SW480 (cell line): ENCODE measurements around the gene DAB1.

ENCODE experiments used
- DNase-seq: peaks from one replicate; pipeline ENCODE4 v3.0.0-alpha.2; 2016; ENCODE audit warnings: low spot score

The DAB1 gene

DNA sequence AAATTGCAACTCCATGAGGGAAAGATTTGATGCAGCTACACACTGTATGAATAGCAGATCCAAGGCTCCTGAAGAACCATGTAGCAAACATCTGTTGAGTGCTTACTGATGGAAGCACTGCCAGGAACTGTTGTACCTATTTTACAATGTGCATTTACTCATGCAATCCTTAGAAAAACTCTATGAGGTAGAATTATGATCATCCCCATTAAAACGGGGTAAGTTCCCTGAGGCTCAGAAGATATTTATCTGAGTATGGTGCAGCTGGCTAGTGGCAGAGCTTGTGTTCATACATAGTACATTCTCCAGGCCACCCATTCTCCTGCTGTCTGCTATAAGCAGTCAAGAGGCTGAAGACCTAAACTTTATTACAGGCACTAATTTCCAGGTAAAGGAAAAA is 403.6 kb downstream of the DAB1 start:
- DNase-seq = no peak

DNA sequence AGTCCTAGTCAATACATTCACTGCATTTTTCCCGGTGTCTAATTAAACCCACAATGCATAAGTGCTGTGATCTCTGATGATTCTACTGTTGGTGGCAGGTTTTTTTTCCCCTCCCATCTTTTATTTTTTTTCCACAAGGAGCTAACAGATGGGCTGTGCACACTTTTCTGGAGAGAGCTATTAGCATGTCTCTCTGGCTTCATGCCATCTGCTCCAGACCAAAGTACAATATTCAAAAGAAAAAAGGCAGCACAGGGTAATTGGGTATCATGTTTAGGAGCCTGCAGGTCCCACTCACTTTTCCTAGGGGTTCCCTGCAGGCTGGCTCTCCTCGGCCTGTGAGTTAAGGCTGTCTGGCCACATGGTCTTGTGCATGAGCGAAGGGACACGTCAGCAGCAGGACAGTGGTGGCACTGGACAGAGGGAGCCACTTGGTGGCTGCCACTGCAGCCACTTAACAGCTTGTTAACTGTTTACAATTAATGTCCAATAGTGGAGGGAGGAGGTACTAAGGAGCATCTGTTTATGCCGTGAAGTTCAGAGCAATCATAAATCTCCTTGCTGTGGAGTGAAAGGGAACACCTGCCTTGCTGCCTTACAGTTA is 404.5 kb downstream of the DAB1 start:
- no peak for DNase-seq

DNA sequence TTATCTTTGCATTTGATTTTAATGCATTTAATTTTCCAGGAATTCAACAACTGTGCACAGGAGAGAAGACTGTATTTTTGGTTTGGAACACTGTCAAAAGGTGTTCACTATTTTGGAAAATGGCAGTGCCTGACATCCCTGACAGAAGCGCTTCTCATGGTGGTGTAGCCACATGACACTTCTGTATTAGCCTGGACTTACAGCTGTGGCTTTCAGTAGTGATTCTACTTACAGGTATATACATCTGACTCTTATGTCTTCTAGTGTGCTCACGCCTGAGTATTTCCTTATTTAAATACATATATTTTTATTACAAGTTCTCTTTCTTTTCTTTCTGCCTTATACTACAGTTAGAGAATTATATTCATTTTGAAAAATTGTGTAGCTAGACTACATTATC is 405.7 kb downstream of the DAB1 start:
- no peak for DNase-seq

DNA sequence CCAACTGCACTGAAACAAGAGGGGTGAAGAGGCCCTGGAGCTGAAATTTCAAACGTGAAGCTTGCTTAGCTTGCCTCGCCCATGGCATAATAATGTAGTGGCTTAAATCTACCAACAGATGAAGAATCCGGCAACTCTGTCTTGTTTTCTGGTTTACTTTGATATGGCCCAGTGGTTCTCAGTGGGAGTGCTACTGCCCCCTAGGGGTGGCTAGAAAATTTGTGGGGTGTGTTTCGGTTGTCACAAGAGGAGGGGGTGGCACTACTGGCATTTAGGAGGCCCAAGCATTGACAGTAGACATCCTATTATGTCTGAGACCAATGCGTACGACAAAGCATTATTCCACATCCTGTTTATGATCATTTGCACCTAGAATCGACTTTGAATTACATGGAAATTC is 406.1 kb downstream of the DAB1 start:
- no peak for DNase-seq

DNA sequence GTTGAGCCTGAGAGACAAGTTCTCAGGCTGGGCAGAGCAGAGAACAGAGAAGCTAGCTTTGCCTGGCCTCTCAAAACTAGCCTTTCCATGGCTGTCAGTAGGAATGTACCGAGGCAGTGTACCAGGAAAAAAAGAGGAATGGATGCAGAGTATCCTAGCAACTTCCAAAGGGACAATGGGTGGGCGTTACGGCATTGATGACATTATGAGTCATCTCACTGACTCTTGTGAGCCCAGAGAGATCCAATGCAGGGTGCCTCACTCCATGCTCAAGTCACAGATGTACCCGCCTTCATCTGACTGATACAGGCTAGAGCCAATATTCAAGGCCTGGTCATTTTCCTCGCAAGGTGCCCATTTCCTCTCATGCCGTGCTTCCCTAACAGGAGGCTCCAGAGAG is 406.7 kb downstream of the DAB1 start:
- peak; percentile 38 for DNase-seq

DNA sequence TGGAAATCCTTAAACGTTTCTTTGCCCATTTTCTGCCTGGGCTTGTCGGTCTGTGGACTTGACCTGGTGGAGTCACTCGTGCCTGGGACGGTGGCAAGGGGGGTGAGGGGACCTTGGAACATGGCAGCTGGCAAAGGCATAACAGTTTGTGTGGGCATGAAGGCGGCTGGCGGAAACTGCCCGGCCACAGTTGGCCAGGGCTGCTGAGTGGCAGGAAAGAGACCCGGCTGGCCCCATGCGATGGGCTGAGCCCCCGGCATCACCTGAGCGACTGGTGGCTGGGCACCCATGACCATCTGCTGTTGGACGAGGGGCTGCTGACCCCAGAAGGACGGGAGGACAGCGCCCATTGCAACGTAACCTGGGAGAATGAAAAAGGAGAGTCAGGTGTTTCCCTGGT is 408.8 kb downstream of the DAB1 start:
- DNase-seq = no peak

DNA sequence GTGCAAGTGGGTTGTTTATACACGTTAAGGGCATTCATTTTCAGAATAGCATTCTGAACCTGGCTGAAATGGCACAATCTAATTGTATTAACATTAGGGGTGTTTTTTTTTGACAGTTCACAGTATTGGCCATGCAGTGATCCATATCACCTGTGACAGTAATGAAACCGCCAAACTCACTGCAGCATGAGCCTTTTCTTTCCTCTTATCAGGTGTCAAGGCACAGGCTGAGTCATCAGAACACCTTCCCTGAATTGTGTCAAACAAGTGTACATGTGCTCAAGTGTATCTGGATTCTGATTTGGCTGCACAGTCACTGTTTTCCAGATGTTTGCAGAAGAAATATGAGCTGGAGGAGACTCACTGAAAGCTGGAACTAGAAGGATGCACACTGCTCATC is 410.3 kb downstream of the DAB1 start:
- no peak for DNase-seq

DNA sequence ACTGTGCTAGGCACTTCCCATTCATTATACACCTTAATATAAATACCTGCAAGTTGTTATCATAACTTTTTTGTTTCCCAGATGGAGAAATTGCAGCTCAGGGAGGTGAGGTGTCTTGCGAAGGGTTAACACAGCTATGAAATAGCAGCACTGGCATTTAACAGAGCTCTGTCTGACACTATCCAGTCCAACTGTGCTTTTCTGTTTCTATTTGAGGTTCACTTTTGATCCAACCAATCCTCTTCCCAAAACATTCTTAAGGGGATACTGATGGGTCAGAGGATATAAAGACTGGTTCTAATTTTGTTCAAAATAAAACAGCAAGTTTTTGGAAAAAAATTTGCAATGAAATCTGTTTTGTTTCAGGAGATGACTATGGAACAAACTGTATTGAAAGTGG is 411.5 kb downstream of the DAB1 start:
- no peak for DNase-seq

DNA sequence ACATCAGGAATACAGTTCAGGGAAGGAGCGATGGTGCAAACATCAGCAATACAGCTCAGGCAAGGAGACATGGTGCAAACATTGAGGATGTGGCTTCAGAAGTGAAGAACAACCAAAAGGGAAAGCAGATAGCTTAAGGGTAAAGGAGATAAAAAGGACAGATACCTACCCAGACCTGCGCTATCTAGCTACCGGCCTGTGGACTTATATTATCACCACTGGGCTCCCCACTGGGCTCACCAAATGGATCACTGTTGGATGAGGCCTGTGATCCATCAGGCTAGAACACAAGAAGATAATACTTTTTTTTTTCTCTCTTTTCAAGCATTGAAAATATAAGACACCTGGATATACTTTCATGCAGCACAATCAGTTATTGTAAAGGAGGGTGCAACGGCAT is 413.3 kb downstream of the DAB1 start:
- no peak for DNase-seq

DNA sequence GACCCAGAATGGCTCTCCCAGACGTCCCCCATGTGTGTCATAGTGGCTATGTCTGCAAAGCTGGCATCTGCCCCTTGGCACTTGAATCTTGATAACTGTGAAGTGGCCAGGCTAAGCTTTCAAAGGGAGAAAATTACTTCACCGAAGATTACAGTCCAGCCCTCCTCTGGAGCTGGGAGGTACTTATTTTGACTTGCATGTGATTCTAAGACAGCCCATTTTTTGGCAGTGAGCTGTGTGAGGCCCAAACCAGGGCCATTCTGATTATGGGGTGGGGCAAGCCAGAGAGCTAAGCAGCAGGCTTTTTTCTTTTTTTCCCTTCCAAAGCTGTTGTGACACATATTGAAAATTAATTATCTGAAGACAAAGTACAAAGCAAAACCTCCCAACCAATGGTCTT is 415.9 kb downstream of the DAB1 start:
- no peak for DNase-seq

DNA sequence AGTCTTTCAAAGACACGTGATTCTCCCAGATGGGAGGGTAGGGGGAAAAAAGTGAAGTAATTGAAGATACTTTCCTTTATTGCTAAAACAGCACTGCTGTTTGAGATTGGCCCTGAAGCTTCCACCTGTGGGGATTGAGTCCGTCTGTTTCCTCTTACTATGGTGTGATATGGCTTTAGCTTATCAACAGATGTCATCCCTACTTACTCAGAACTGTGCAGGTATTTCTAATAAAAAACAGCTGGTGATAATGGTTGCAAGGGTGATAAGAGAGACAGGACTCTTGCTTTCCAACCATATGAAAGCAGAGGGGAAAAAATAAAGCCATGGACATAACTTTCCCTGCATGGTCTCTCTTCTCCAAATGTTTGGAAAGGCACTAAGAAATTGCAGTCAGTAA is 416.4 kb downstream of the DAB1 start:
- DNase-seq = no peak

DNA sequence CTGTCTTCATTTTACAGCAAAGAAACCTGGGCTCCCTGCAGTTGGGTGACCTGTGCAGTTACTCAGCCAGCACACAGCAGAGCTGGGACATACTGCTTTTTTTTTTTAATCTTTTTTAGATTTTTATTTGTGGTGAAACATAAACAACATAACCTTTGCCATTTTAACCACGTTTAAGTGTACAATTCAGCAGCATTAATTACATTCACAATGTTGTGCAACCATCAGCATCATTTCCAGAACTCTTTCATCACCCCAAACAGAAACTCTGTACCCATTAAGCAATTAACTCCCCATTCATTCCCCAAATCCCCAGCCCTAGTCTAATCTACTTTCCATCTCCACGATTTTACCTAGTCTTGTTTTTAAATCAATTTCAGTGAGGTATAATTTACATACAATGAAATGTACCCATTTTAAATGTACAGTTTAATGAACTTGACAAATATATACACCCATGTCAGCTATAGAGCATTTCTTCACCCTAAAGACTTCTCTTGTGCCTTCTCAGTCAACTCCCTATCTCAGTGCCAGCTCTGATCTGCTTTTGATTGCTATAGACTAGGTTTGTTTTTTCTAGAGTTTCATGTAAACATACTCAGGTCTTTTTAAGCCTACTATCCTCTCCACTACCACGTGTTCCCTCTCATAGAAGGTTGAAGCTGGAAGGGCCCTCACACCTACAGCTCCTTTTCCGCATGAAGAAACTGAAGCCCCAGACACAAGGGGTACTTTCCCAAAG is 420.3 kb downstream of the DAB1 start:
- no peak for DNase-seq

DNA sequence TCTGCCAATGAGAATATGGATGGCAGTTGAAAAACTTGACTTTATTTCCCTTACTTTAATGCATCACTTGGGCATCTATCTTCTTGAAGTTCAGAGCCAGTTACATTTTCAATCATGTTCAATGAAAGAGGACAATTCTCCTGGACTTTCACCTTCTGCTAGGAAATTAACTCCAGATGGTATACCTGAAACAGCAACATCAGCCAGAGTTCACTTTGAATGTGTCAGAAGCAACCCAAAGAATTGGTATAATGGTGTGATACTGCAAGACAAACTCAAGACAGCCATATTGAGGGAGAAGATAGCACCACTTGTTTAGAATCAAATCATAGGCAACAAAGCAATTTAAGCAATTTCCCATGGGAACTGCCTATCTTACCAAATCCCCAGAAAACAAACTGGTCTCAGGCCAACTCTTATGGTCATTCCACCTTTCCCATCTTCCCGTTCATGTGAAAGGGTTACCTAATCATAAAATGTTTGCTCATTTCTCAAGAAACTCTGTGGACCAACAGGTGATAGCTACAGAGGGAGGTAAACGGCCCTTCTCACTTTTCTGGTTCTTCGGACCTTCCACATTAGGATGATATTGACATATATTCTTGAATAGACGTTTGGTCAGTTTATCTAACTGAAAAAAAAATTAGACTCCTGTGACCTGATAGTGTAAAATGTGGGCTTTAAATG is 428.3 kb downstream of the DAB1 start:
- DNase-seq = no peak

DNA sequence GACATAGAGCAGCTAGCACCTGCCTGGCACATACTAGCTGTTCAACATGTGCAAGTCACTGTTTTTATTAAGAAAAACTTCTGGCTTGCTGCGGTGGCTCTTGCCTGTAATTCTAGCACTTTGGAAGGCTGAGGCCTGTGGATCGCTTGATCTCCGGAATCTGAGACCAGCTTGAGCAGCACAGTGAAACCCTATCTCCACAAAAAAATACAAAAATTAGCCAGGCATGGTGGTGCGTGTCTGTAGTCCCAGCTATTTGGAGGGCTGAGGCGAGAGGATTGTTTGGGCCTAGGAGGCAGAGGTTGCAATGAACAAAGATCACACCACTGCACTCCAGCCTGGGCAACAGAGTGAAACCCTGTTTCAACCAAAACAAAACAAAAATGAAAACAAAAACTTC is 430.4 kb downstream of the DAB1 start:
- no peak for DNase-seq

DNA sequence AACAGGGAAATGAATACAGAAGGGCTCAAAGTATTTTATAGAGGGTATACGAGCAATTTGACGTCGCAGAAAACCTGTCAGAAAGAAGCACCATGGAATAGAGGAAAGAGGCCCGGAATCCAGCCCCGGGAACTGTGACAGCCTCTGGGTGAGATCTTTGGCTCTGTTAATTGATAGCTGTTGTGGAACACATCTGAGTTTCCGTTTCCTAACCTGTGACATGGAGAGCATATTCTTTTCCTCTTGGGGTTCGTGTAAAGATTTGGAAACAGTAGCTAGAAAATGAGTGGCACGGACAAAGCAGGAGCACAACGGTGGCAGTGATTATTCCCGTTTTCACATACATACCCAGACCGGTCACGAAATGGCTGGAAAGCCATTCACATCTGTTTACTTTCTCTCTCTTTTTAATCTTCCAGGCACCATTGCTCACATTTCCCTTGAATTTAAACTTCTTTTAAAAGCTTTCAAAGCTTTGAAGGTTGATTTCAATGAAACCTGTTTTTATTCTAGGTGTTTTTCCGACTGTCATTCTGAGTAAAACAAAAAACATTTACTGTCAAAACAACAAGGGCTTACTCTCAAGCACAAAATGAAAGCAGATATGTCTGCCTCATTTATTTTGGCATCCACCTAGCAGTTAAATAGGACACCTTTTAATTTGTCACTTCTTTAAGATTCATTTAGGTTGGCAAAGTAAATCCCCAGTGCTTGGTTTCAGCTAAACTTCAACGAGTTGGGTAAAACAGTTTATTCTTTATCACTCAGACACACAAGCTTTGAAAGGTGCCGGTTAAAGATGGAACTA is 431.3 kb downstream of the DAB1 start:
- no peak for DNase-seq

DNA sequence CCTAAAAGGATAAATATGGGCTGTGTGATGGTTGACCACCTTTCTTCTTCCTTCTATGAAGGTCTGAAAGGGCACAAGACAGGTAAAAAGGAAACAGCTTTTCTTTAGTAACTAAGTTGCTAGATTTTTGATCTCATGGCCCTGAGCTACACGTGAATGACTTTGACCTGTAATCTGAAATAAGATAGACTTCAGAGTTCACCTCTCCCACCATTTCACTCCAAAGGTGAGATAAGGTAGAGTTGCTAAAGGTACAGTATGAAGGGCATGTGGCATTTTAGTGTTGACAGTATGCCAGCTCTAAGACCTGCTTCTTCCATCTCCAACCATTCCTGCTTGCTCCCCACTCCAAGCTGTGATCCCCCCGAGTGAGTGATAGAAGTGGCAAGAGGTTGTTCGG is 432.3 kb downstream of the DAB1 start:
- no peak for DNase-seq

DNA sequence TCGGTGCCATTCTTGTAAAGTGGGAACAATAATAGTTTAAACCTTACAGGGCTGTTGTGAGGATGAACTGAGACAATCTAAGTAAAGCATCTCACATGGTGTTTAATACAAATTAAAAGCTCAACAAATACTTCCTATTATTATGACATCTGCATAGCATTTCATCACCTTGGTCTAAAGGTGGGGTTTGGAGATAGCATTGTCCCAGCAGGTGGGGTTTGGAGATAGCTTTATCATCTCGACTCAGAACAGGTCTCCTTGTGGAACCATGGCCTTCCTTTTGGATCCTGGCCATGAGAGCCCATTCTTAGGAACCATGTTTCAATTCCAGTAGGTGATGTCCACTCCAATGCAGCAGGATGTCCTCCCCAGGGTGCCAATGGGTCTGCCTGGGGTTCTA is 437.5 kb downstream of the DAB1 start:
- no peak for DNase-seq

DNA sequence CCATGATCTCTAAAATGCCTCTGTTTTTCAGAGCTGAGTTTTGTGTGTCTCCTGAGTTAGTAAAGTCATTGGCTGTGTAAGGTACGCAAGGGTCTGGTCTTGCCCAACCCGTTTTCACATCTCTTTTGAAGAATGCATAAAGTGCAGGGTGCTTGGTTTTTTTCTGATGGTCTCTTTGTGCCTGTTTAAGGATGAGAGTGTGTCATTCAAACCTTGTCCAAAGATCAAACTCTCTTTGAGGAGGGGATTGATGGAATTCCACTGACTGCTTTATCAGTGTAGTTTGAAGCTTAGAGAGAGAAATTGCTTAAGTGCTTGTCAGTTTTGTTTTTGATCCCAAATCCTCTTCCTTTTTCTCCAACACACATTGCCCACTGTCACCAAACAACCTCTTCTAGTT is 438.0 kb downstream of the DAB1 start:
- DNase-seq = no peak

DNA sequence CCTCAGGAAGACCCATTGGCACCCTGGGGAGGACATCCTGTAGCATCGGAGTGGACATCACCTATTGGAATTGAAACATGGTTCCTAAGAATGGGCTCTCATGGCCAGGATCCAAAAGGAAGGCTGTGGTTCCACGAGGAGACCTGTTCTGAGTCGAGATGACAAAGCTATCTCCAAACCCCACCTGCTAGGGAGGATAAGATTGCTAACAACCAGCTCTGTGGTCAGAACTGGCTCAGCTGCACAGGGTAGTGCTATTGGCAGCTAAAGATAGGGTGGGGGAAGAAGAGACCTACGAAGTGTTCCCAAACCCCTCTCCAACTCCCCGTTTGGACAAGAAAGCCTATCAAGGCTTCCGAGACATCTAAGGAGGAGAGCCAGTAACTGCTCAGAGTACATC is 440.4 kb downstream of the DAB1 start:
- no peak for DNase-seq

DNA sequence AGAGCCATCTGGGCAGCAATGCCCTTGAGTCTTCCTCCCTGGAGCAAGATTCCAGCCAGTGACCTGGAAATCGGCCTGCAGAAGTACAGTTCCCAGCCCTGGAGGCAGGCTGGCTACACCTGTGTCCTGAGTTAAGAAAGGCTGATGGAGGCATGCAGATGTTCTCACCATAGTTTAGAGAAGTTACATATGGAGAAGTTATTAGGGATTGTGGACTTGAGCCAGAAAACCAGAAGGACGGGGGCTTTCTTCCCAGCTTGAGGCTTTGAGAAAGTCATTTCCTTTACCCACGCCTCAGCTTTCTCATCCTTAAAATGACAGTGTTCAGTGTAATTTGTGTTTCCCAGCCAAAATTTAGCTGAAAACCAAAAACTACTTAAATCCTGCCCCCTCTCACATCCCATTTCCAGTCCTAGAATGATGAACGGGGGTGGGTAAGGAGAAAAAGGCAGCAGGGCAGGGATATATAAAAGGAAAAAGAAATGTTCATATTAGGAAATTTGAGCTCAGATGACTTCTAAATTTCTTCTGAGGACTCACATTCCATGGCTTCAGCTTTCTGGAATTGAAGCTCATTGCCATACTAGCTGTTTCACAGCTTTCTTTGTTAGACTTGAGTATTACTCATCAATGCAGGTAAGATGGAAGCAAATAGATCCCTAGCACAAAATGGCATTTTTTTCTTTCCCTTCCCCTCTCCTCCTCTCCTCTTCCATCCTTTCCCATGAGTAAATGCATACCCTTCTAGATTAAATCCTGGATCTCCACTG is 443.7 kb downstream of the DAB1 start:
- no peak for DNase-seq

DNA sequence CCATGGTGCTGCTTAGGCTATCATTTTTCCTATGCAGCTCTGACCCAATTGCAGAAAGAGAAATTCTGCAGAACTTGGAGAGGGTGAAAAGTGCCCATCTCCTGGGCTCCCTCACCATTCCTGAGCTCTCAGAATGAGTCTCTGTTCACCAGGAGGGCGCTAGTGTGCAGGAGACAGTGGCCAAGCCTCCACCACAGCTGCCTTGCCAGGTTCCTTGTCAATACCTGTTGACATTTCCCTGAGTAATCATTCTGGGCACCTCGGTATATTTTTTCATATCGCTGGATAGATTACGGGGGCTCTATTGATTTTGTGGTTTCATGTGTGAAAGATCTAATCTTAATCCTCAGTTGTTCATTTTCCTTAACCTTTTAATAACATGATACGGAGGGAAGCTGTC is 445.0 kb downstream of the DAB1 start:
- no peak for DNase-seq

DNA sequence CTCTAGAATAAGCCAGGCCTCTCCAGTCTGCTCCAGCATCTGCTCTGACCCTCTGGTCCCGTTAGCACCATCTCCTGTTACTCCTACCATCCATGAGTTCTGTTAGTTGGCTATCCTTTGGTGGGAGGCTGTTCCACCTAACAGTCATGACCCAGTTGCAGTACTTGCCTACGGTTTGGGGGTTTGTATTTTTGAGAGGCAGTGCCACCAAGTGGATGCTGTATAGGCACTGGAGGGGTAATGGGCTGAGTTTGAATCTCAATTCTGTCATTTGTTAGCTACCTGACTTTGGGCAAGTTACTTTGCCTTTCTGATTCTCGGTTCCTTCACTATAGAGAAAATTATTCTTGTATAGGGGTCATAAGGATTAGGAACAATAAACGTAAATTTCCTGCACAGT is 445.9 kb downstream of the DAB1 start:
- DNase-seq = no peak
